Neural progenitor cell (in vitro differentiated cells): Measurements from ENCODE around the gene ZNF497.

ENCODE experiments used
- CTCF ChIP-seq: fragments of 200-600 bp; sonication (generic); IDR thresholded peaks from 2 replicates; pipeline ENCODE4 v1.5.1; 2017; ENCODE audit warnings: antibody characterized with exemption, mild to moderate bottlenecking
- EZH2 ChIP-seq: fragments of 200-600 bp; sonication (generic); IDR thresholded peaks from 2 replicates; pipeline ENCODE4 v1.6.1; 2017; ENCODE audit warnings: antibody characterized with exemption, mild to moderate bottlenecking, moderate library complexity

GRCh38 chr19:58338336-58338735 lies 24.2 kb downstream of the ZNF497 start:
- TF ChIP-seq CTCF (no peak), EZH2 (no peak)
